HEK293T (cell line): ENCODE results near the gene RPH3AL.

Experiments
- CTCF ChIA-PET: fragments of 350-600 bp; formaldehyde crosslinking; extraction: SDS; loops from one replicate; lab custom pipeline; 2021; ENCODE audit warnings: antibody characterized with exemption, inconsistent platforms; lab: Yijun Ruan, JAX
- POLR2A ChIA-PET: fragments of 350-600 bp; formaldehyde crosslinking; extraction: SDS; loops from one replicate; lab custom pipeline; 2020; ENCODE audit warnings: antibody characterized with exemption, inconsistent platforms; lab: Yijun Ruan, JAX
- DNase-seq: peaks from one replicate; pipeline ENCODE4 v3.0.0; 2012; ENCODE audit warnings: mixed read lengths; ENCODE audit errors: extremely low spot score
- ARNT ChIP-seq: fragments of 450-650 bp; IDR thresholded peaks from 2 replicates; pipeline ENCODE4 v1.6.1; 2017; ENCODE audit warnings: mild to moderate bottlenecking
- BHLHE40 ChIP-seq: fragments of 450-650 bp; IDR thresholded peaks from 2 replicates; pipeline ENCODE4 v1.6.1; 2016; ENCODE audit warnings: mild to moderate bottlenecking, moderate library complexity, borderline replicate concordance
- CTBP1 ChIP-seq: fragments of 450-650 bp; IDR thresholded peaks from 2 replicates; pipeline ENCODE4 v1.6.1; 2016; ENCODE audit warnings: borderline replicate concordance
- ELF4 ChIP-seq: fragments of 450-650 bp; IDR thresholded peaks from 2 replicates; pipeline ENCODE4 v1.6.1; 2017; ENCODE audit warnings: antibody characterized with exemption
- FOXA1 ChIP-seq: fragments of 450-650 bp; IDR thresholded peaks from 2 replicates; pipeline ENCODE4 v1.6.1; 2016; ENCODE audit warnings: mild to moderate bottlenecking
- FOXK2 ChIP-seq: fragments of 450-650 bp; IDR thresholded peaks from 2 replicates; pipeline ENCODE4 v1.6.1; 2016; ENCODE audit warnings: mild to moderate bottlenecking
- FOXM1 ChIP-seq: fragments of 450-650 bp; IDR thresholded peaks from 2 replicates; pipeline ENCODE4 v1.6.1; 2017; ENCODE audit warnings: mild to moderate bottlenecking, borderline replicate concordance
- HDGF ChIP-seq: fragments of 450-650 bp; IDR thresholded peaks from 2 replicates; pipeline ENCODE4 v1.6.1; 2017; ENCODE audit warnings: antibody characterized with exemption, borderline replicate concordance
- L3MBTL2 ChIP-seq: fragments of 450-650 bp; conservative IDR thresholded peaks from 2 replicates; pipeline ENCODE4 v1.6.1; 2016; ENCODE audit warnings: mild to moderate bottlenecking
- LEF1 ChIP-seq: fragments of 450-650 bp; IDR thresholded peaks from 2 replicates; pipeline ENCODE4 v1.6.1; 2017; ENCODE audit warnings: mild to moderate bottlenecking, borderline replicate concordance
- NFRKB ChIP-seq: fragments of 450-650 bp; IDR thresholded peaks from 2 replicates; pipeline ENCODE4 v1.6.1; 2016; ENCODE audit warnings: mild to moderate bottlenecking, moderate library complexity
- PKNOX1 ChIP-seq: fragments of 450-650 bp; IDR thresholded peaks from 2 replicates; pipeline ENCODE4 v1.6.1; 2016
- SP1 ChIP-seq: fragments of 450-650 bp; IDR thresholded peaks from 2 replicates; pipeline ENCODE4 v1.6.1; 2017
- SUZ12 ChIP-seq: fragments of 450-650 bp; IDR thresholded peaks from 2 replicates; pipeline ENCODE4 v1.6.1; 2016; ENCODE audit warnings: mild to moderate bottlenecking
- TARDBP ChIP-seq: fragments of 450-650 bp; IDR thresholded peaks from 2 replicates; pipeline ENCODE4 v1.6.1; 2016
- ZNF384 ChIP-seq: fragments of 450-650 bp; IDR thresholded peaks from 2 replicates; pipeline ENCODE4 v1.6.1; 2016

The RPH3AL gene

GRCh38 chr17:347309-347899, 5.2 kb downstream of the RPH3AL start:
- ChIA-PET CTCF (no interaction called here), POLR2A (no interaction called here)
- no peak for TF ChIP-seq LEF1
- no peak for TF ChIP-seq HDGF
- no peak for TF ChIP-seq TARDBP
- TF ChIP-seq ARNT, result no peak
- TF ChIP-seq BHLHE40, result no peak
- no peak for TF ChIP-seq ELF4
- TF ChIP-seq FOXM1, result no peak
- TF ChIP-seq ZNF384, result no peak
- TF ChIP-seq CTBP1, result no peak
- TF ChIP-seq NFRKB, result no peak
- no peak for TF ChIP-seq FOXK2
- no peak for TF ChIP-seq PKNOX1
- TF ChIP-seq L3MBTL2, result no peak
- no peak for TF ChIP-seq FOXA1
- TF ChIP-seq SP1, result no peak
- no peak for TF ChIP-seq SUZ12
- no peak for DNase-seq

GRCh38 chr17:345992-346785, 6.4 kb downstream of the RPH3AL start:
- no peak for TF ChIP-seq FOXM1
- POLR2A ChIA-PET, result no interaction called here
- no peak for DNase-seq

GRCh38 chr17:345261-345660, 7.3 kb downstream of the RPH3AL start:
- CTCF ChIA-PET, result no interaction called here
- no peak for DNase-seq
- POLR2A ChIA-PET, result no interaction called here
- TF ChIP-seq TARDBP, result no peak
- TF ChIP-seq CTBP1, result no peak
- no peak for TF ChIP-seq FOXM1

More at GRCh38 chr17:345992-346785, 6.4 kb downstream of the RPH3AL start:
- CTCF ChIA-PET, result no interaction called here

DNA sequence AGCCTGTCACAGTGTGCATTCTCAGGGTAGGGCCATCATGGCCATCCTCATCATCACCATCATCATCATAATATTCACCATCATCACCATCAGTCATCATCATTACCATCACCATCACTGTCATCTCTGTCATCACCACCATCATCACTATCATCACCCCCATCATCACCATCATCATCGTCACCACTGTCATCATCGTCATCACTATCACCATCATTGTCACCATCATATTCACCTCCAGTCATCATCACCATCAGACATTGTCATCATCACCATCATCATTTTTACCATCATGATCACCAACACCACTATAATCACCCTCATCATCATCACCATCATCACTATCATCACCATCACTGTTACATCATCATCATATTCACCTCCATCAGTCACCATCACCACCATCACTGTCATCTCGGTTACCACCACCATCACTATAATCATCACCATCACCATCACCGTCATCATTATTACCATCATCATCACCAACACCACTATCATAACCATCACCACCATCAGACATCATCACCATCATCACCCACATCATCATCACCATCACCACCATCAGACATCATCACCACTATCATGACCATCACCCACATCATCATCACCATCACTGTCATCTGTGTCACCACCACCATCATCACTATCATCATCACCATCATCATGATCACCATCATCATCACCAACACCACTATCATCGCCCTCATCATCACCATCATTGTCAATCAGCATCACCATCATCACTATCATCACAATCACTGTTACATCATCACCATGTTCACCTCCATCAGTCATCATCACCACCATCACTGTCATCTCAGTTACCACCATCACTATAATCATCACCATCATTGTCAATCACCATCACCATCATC, 8.5 kb downstream of the RPH3AL start:
- POLR2A ChIA-PET, result no interaction called here
- CTCF ChIA-PET, result no interaction called here
- DNase-seq, result no peak
- TF ChIP-seq FOXK2 (no peak), FOXA1 (no peak), LEF1 (no peak), SP1 (no peak), L3MBTL2 (no peak), ELF4 (no peak), CTBP1 (no peak), BHLHE40 (no peak), NFRKB (no peak), TARDBP (no peak), ARNT (no peak), PKNOX1 (no peak), ZNF384 (no peak), SUZ12 (no peak), FOXM1 (no peak), HDGF (no peak)

GRCh38 chr17:343211-343610, 9.4 kb downstream of the RPH3AL start:
- CTCF ChIA-PET, result no interaction called here
- TF ChIP-seq NFRKB, result no peak
- TF ChIP-seq BHLHE40, result no peak
- TF ChIP-seq FOXA1, result no peak
- no peak for TF ChIP-seq FOXK2
- TF ChIP-seq ARNT, result no peak
- TF ChIP-seq SUZ12, result no peak
- no peak for TF ChIP-seq ZNF384
- no peak for TF ChIP-seq L3MBTL2
- TF ChIP-seq TARDBP, result no peak
- no peak for TF ChIP-seq CTBP1
- no peak for TF ChIP-seq SP1
- TF ChIP-seq FOXM1, result no peak
- TF ChIP-seq LEF1, result no peak
- no peak for TF ChIP-seq HDGF
- TF ChIP-seq PKNOX1, result no peak
- no peak for TF ChIP-seq ELF4
- POLR2A ChIA-PET, result no interaction called here
- DNase-seq, result no peak

GRCh38 chr17:340074-340473, 12.5 kb downstream of the RPH3AL start:
- DNase-seq, result no peak
- CTCF ChIA-PET, result no interaction called here
- TF ChIP-seq CTBP1, result no peak
- TF ChIP-seq ARNT, result no peak
- TF ChIP-seq LEF1, result no peak
- no peak for TF ChIP-seq FOXM1
- no peak for TF ChIP-seq SP1
- no peak for TF ChIP-seq SUZ12
- TF ChIP-seq TARDBP, result no peak
- no peak for TF ChIP-seq ELF4
- TF ChIP-seq FOXA1, result no peak
- no peak for TF ChIP-seq NFRKB
- POLR2A ChIA-PET, result no interaction called here
